PFSK-1 (cell line): ENCODE measurements around the gene ZNF747.

Source experiments
- FOXP2 ChIP-seq: optimal IDR thresholded peaks from 2 replicates; pipeline ENCODE3; 2011; ENCODE audit warnings: borderline replicate concordance, control low read depth, inconsistent platforms; ENCODE audit not compliant: insufficient read depth; ENCODE audit errors: extremely low read length, extremely low read depth
- POLR2AphosphoS5 ChIP-seq: IDR thresholded peaks from 2 replicates; pipeline ENCODE4 v1.6.1; 2012; ENCODE audit warnings: low read depth, mild to moderate bottlenecking, control low read depth, low read length, moderate library complexity
- TAF1 ChIP-seq: IDR thresholded peaks from 2 replicates; pipeline ENCODE4 v1.6.1; 2012; ENCODE audit warnings: low read length, control low read depth, borderline replicate concordance; ENCODE audit not compliant: insufficient read depth
- TF ChIP-seq, protein P1 (sequence below), 2 experiments: IDR thresholded peaks; 2 replicates each; pipeline versions ENCODE4 v1.6.1 to v1.8.0; 2011 to 2012; ENCODE audit warnings: low read depth in 2 of 2, low read length in 2 of 2, control low read depth in 1 of 2, inconsistent platforms in 1 of 2, mild to moderate bottlenecking in 1 of 2, moderate library complexity in 1 of 2; ENCODE audit not compliant: insufficient read depth in 1 of 2

- TF ChIP-seq POLR2AphosphoS5: no peak
- no peak for TF ChIP-seq FOXP2
- TF ChIP-seq, protein P1, sequence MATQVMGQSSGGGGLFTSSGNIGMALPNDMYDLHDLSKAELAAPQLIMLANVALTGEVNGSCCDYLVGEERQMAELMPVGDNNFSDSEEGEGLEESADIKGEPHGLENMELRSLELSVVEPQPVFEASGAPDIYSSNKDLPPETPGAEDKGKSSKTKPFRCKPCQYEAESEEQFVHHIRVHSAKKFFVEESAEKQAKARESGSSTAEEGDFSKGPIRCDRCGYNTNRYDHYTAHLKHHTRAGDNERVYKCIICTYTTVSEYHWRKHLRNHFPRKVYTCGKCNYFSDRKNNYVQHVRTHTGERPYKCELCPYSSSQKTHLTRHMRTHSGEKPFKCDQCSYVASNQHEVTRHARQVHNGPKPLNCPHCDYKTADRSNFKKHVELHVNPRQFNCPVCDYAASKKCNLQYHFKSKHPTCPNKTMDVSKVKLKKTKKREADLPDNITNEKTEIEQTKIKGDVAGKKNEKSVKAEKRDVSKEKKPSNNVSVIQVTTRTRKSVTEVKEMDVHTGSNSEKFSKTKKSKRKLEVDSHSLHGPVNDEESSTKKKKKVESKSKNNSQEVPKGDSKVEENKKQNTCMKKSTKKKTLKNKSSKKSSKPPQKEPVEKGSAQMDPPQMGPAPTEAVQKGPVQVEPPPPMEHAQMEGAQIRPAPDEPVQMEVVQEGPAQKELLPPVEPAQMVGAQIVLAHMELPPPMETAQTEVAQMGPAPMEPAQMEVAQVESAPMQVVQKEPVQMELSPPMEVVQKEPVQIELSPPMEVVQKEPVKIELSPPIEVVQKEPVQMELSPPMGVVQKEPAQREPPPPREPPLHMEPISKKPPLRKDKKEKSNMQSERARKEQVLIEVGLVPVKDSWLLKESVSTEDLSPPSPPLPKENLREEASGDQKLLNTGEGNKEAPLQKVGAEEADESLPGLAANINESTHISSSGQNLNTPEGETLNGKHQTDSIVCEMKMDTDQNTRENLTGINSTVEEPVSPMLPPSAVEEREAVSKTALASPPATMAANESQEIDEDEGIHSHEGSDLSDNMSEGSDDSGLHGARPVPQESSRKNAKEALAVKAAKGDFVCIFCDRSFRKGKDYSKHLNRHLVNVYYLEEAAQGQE (IDR thresholded peaks at IDR 0.05; ENCODE audit: insufficient read depth in 1 of 2, low read depth in 2 of 2, low read length in 2 of 2): no peak
- TF ChIP-seq TAF1: no peak
Observed at GRCh38 chr16:30490210-30490609, 44.4 kb downstream of the ZNF747 start.
